ENCODE data around the gene IGFL2. TPM values are rescaled to one million over a fixed set of nuclear protein-coding genes. Genes with fewer than 3 reads are reported as not detected.

The IGFL2 gene
- total RNA-seq, 1 donor from 2014 or later = not detected

GRCh38 chr19:46131485-46132143 is 16.4 kb upstream of the IGFL2 start:
- Histone ChIP-seq H3K27me3 (no peaks in the 10 kb centered on the region), H3K4me1 (peaks cover 13% of the 10 kb centered on the region), H3K9me3 (no peaks in the 10 kb centered on the region), H3K36me3 (no peaks in the 10 kb centered on the region), H3K27ac (no peak overlapping the region), H3K4me3 (no peak overlapping the region)
- intact Hi-C loops (cut with DNase I) = no loop called here
- DNase-seq (ENCODE audit: extremely low spot score in 2 of 2) = no peak
- TF ChIP-seq POLR2A (IDR thresholded peaks at IDR 0.05) = no peak
- TF ChIP-seq POLR2AphosphoS5 (IDR thresholded peaks at IDR 0.05; ENCODE audit: insufficient read depth in 1 of 2, low read depth in 1 of 2) = no peak
- TF ChIP-seq CTCF (IDR thresholded peaks at IDR 0.05) = no peak

GRCh38 chr19:46132508-46133100 is 15.4 kb upstream of the IGFL2 start:
- Histone ChIP-seq H3K9me3 (no peaks in the 10 kb centered on the region), H3K36me3 (no peaks in the 10 kb centered on the region), H3K4me1 (peaks cover 13% of the 10 kb centered on the region), H3K4me3 (no peak overlapping the region), H3K27me3 (no peaks in the 10 kb centered on the region), H3K27ac (peak overlapping the region; percentile 52)
- no peak for DNase-seq (ENCODE audit: extremely low spot score in 2 of 2)
- TF ChIP-seq CTCF (IDR thresholded peaks at IDR 0.05) (no peak), POLR2AphosphoS5 (IDR thresholded peaks at IDR 0.05; ENCODE audit: insufficient read depth in 1 of 2, low read depth in 1 of 2) (no peak), POLR2A (IDR thresholded peaks at IDR 0.05) (no peak)
- intact Hi-C loops (cut with DNase I) = no loop called here

GRCh38 chr19:46133101-46133627 is 14.9 kb upstream of the IGFL2 start:
- Histone ChIP-seq H3K27me3 (no peaks in the 10 kb centered on the region), H3K27ac (peak overlapping the region; percentile 52), H3K36me3 (no peaks in the 10 kb centered on the region), H3K9me3 (no peaks in the 10 kb centered on the region), H3K4me3 (no peak overlapping the region), H3K4me1 (peaks cover 13% of the 10 kb centered on the region)
- TF ChIP-seq CTCF (IDR thresholded peaks at IDR 0.05) (no peak), POLR2A (IDR thresholded peaks at IDR 0.05) (no peak), POLR2AphosphoS5 (IDR thresholded peaks at IDR 0.05; ENCODE audit: insufficient read depth in 1 of 2, low read depth in 1 of 2) (peak in 1 of 2 donors; percentile 75)
- intact Hi-C loops (cut with DNase I) = no loop called here
- no peak for DNase-seq (ENCODE audit: extremely low spot score in 2 of 2)

- Histone ChIP-seq H3K9me3 (no peaks in the 10 kb centered on the region), H3K27me3 (no peaks in the 10 kb centered on the region), H3K36me3 (no peaks in the 10 kb centered on the region), H3K4me3 (no peak overlapping the region), H3K4me1 (peaks cover 13% of the 10 kb centered on the region), H3K27ac (peak overlapping the region; percentile 53)
- intact Hi-C loops (cut with DNase I) = no loop called here
- TF ChIP-seq CTCF (IDR thresholded peaks at IDR 0.05) = no peak
- DNase-seq (ENCODE audit: extremely low spot score in 2 of 2) = no peak
These were observed 14.2 kb upstream of the IGFL2 start for GRCh38 chr19:46133777-46134241.

GRCh38 chr19:46134527-46134926 is 13.5 kb upstream of the IGFL2 start:
- Histone ChIP-seq H3K4me3 (no peak overlapping the region), H3K27me3 (no peaks in the 10 kb centered on the region), H3K27ac (no peak overlapping the region), H3K9me3 (no peaks in the 10 kb centered on the region), H3K4me1 (peaks cover 13% of the 10 kb centered on the region), H3K36me3 (no peaks in the 10 kb centered on the region)
- TF ChIP-seq CTCF (IDR thresholded peaks at IDR 0.05) (no peak), POLR2AphosphoS5 (IDR thresholded peaks at IDR 0.05; ENCODE audit: insufficient read depth in 1 of 2, low read depth in 1 of 2) (peak in 1 of 2 donors; percentile 19)
- intact Hi-C loops (cut with DNase I) = no loop called here
- no peak for DNase-seq (ENCODE audit: extremely low spot score in 2 of 2)

Measured in vagina (tissue), 2 donors.